ENCODE results near the gene FRMD1.

The FRMD1 gene

DNA sequence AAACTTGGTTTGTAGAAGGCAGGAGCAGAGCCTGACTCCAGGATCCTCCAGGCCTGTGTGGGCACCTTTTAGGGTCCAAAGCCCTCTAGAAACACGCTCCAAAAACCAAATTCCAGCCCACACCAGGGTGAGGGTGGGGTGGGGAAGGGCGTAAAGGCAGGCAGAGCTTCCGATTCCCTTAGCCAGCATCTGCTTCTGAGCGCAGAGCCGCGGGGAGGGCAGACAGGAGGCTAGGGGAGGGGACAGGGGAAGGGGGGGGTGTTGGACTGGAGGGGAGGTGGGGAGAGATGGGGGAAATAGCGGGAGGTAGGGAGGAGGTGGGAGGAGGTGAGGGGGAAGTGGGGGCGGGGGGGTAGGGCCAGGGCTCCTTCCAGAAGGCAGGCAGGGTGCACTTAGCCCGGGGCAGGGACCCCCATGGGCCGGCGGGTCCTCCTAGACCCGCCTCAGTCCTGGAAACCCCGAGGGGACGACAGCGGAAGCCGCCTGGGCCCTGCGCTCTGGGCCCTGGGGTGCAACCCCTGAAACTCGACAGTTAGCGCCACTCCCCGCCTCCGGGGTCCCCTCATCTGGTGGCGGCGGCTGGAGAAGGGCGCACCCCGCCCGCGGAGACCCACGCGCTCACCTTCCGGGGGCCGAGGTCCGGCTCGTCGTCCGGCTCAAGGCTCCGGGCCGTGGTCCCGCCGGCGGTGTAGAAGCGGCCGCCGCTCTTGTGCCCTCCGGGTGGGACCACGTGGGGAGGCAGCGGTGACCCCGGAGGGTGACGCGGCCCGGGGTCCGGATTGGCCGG is 22.0 kb upstream of the FRMD1 start:
- DNase-seq (ENCODE audit: low spot score): no peak
- TF ChIP-seq CTCF (conservative IDR thresholded peaks at IDR 0.05; ENCODE audit: low read depth): no peak
- ChIA-PET CTCF (no interaction called here), POLR2A (ENCODE audit: low non-redundant PET) (no interaction called here)
- no peak overlapping the region for H3K27ac ChIP-seq

- POLR2A ChIA-PET (ENCODE audit: low non-redundant PET): no interaction called here
- CTCF ChIA-PET: no interaction called here
- TF ChIP-seq CTCF (conservative IDR thresholded peaks at IDR 0.05; ENCODE audit: low read depth): no peak
- DNase-seq (ENCODE audit: low spot score): no peak
- H3K27ac ChIP-seq: no peak overlapping the region
These were observed 21.2 kb upstream of the FRMD1 start for GRCh38 chr6:168100011-168100802.

DNA sequence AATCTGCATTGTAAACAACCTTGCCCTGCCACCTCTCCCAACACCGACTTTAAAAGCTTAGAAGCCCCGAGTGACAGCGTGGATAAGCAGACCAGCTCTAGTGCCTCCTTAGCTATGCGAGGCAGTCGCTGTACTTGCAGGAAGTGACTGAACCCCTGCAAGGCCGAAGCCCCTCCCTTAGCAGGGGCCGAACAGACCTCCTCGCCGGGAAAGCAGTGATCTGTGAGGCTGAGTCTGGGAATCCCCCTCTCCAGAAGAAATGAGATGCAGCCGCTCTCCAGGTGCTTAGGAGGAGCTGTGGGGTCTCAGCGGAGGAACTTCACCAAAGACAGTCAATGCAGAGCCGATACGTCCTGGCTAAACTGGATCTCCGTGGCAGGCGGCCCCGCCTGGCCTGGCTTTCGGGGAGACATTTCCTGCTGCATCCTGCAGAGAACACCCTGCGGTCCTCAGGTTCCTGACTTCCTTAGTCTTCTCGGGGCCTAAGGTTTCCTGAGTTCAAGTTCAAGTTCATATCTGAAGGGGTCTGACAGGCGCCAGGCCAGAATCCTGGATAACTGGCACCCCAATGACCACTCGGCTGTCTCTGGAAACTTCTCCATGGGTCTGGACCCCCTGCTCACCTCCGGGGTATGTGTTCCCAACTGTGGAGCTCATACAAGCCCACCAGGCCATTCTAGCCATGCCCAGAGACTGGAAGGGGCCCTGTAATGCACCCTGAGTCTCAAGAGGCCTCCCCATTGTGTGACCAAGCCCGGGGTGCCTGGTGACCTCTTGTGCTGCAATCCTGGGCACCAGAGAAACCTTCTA is 20.4 kb upstream of the FRMD1 start:
- no peak for DNase-seq (ENCODE audit: low spot score)
- POLR2A ChIA-PET (ENCODE audit: low non-redundant PET): no interaction called here
- CTCF ChIA-PET: no interaction called here
- H3K27ac ChIP-seq: no peak overlapping the region
- TF ChIP-seq CTCF (conservative IDR thresholded peaks at IDR 0.05; ENCODE audit: low read depth): no peak

GRCh38 chr6:168098431-168098861 is 19.4 kb upstream of the FRMD1 start:
- DNase-seq (ENCODE audit: low spot score): no peak
- no peak for TF ChIP-seq CTCF (conservative IDR thresholded peaks at IDR 0.05; ENCODE audit: low read depth)
- ChIA-PET CTCF (no interaction called here), POLR2A (ENCODE audit: low non-redundant PET) (no interaction called here)
- no peak overlapping the region for H3K27ac ChIP-seq

DNA sequence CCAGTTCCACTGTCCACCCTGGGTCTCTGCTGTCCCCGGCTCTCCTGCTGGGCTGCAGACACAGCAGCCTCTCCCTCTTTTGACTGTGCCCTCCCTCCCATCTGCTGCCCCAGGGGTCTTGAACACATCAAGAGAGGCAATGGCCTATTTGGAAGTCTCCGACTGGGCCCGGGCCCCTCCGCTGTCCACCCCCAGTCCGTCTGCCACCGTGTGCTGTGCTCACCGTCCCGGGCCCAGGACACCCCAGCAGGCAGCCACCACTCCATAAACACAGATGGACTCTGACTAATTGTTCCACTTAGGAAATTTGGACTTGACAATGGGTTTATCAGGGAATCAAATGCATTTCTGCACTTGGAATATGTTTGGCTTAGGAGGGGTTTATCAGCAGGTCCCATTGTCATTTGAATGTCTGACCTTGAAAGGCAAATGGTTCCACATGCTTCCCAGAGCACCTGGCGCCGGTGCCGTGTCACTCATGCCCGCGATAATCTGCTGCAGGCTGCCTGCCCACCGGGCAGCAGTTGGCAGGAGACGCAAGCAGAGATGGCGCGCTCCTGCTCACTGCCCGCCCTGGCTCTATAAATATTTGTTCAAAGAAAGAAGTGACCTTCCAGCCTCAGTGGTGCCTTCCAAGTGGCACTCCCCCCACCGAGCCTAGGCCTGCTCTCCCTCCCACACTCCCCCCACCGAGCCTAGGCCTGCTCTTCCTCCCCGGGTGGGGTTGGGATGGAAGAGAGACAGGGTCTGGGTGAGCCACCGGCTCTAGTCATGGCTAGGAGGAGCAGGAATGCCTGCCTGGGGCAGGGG is 18.8 kb upstream of the FRMD1 start:
- no peak for TF ChIP-seq CTCF (conservative IDR thresholded peaks at IDR 0.05; ENCODE audit: low read depth)
- no peak for DNase-seq (ENCODE audit: low spot score)
- no peak overlapping the region for H3K27ac ChIP-seq
- ChIA-PET CTCF (no interaction called here), POLR2A (ENCODE audit: low non-redundant PET) (no interaction called here)

DNA sequence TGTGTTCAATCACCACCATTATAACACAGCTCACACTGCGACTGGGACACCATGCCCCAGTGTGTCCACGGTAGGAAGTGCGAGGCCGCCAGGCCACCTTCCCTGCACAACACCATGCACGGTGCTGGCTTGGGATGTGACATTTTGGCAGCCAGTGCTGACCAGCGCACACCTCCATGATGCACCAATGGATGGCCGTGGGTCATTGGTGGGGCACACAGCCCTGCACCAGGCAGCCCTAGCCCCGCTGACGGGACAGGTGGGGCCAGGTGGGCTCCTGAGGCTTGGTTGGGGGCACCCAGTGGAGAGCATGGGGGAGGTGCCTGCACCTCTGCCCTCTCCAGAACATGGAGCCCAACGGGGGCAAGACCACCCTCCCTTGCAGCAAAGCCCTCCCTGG is 18.2 kb upstream of the FRMD1 start:
- TF ChIP-seq CTCF (conservative IDR thresholded peaks at IDR 0.05; ENCODE audit: low read depth): no peak
- ChIA-PET POLR2A (ENCODE audit: low non-redundant PET) (no interaction called here), CTCF (no interaction called here)
- no peak overlapping the region for H3K27ac ChIP-seq
- no peak for DNase-seq (ENCODE audit: low spot score)
